Measurements from ENCODE around the gene DDI1. TPM values are rescaled to one million over a fixed set of nuclear protein-coding genes. Genes with fewer than 3 reads are reported as not detected.

Gene DDI1
- total RNA-seq, 3 donors from 2014 or later (not counting 1 experiment from before 2014, with no cell fraction given) = not detected

DNA sequence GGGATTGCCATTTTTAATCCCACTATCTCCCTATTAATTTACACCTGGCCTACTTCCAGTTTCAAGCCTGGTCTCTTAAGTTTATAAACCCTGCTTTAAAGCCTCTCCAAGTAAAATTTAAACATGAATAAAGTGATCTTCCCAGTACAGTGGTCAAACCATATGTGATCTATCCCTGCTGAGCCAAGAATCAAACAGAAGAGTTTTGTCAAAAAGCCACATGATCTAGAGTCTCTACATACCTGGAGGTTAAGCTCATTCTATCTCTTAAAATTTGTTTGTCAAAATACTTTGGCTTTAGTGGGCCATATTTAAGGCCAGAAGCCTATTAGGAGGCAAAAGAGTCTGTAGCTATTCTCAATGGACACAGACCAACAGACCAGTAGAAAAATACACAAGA, 42.9 kb upstream of the DDI1 start:
- Mint-ChIP-seq H3K27ac (no peak overlapping the region), H3K4me3 (no peak overlapping the region), H3K9me3 (no peaks in the 10 kb centered on the region), H3K4me1 (no peaks in the 10 kb centered on the region), H3K27me3 (ENCODE audit: low read depth in 2 of 2) (no peaks in the 10 kb centered on the region), H3K36me3 (no peaks in the 10 kb centered on the region)
- no peak overlapping the region for H3K4me3 ChIP-seq (ENCODE audit: low read length)
- ATAC-seq (no peak), DNase-seq (no peak)
- no peak overlapping the region for H3K27ac ChIP-seq (ENCODE audit: low read length)
- intact Hi-C loops (cut with micrococcal nuclease) = no loop called here
- TF ChIP-seq, protein P1, sequence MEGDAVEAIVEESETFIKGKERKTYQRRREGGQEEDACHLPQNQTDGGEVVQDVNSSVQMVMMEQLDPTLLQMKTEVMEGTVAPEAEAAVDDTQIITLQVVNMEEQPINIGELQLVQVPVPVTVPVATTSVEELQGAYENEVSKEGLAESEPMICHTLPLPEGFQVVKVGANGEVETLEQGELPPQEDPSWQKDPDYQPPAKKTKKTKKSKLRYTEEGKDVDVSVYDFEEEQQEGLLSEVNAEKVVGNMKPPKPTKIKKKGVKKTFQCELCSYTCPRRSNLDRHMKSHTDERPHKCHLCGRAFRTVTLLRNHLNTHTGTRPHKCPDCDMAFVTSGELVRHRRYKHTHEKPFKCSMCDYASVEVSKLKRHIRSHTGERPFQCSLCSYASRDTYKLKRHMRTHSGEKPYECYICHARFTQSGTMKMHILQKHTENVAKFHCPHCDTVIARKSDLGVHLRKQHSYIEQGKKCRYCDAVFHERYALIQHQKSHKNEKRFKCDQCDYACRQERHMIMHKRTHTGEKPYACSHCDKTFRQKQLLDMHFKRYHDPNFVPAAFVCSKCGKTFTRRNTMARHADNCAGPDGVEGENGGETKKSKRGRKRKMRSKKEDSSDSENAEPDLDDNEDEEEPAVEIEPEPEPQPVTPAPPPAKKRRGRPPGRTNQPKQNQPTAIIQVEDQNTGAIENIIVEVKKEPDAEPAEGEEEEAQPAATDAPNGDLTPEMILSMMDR (IDR thresholded peaks at IDR 0.05) = no peak
- no peaks in the 10 kb centered on the region for H3K4me1 ChIP-seq (ENCODE audit: control insufficient read depth, insufficient read depth, low read length)
- H3K9me3 ChIP-seq (ENCODE audit: control insufficient read depth, insufficient read depth, low read length) = no peaks in the 10 kb centered on the region
- no peaks in the 10 kb centered on the region for H3K27me3 ChIP-seq (ENCODE audit: control insufficient read depth, insufficient read depth, low read length)
- peaks cover 11% of the 10 kb centered on the region for H3K36me3 ChIP-seq (ENCODE audit: control insufficient read depth, insufficient read depth, low read length)

DNA sequence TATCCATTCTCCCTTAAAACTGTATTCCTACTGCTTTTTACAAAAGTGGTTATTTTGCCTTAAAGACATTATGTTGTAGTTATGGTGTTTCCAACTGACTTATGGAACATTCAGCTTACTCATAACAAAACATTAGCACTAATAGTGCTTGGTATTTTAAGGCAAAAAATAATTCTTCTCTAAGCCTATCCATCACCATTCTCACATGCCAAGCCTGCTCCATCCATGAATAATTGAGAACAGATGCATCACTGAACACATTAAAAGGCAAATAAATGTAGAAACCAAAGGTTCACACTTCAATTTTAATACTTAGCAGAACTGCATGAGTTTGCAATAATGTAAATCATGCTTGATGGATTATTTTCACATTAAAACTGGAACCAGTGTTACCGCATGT, 42.3 kb upstream of the DDI1 start:
- Histone ChIP-seq H3K27me3 (ENCODE audit: control insufficient read depth, insufficient read depth, low read length) (no peaks in the 10 kb centered on the region), H3K4me1 (ENCODE audit: control insufficient read depth, insufficient read depth, low read length) (no peaks in the 10 kb centered on the region), H3K9me3 (ENCODE audit: control insufficient read depth, insufficient read depth, low read length) (no peaks in the 10 kb centered on the region), H3K27ac (ENCODE audit: low read length) (no peak overlapping the region), H3K4me3 (ENCODE audit: low read length) (no peak overlapping the region), H3K36me3 (ENCODE audit: control insufficient read depth, insufficient read depth, low read length) (peaks cover 11% of the 10 kb centered on the region)
- intact Hi-C loops (cut with micrococcal nuclease) = no loop called here
- DNase-seq (no peak), ATAC-seq (no peak)
- no peak overlapping the region for H3K4me3 Mint-ChIP-seq
- TF ChIP-seq, protein P1 (IDR thresholded peaks at IDR 0.05) = no peak
- no peaks in the 10 kb centered on the region for H3K27me3 Mint-ChIP-seq (ENCODE audit: low read depth in 2 of 2)
- no CpG with 5 or more reads among the region's 1 CpG for WGBS (ENCODE audit: insufficient coverage)
- H3K4me1 Mint-ChIP-seq = no peaks in the 10 kb centered on the region
- H3K9me3 Mint-ChIP-seq = no peaks in the 10 kb centered on the region
- no peaks in the 10 kb centered on the region for H3K36me3 Mint-ChIP-seq
- no peak overlapping the region for H3K27ac Mint-ChIP-seq

DNA sequence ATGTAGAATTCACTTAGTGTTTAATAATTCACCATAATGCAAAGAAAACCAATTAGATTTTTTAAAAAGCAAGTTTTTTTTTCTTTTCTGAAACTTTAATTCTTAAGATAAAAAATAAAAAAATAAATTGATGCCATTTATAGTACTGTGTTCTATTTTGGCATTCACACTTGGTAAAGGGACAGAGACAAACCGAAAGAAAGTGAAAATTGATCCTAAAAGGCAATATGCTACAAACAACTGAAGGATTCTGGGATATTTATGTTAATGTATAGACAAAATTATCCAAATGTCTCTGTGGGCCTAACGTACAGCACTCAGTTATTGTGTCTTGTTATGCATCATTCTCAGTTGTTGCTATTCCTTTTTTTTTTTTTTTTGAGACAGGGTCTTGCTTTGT, 41.9 kb upstream of the DDI1 start:
- H3K9me3 Mint-ChIP-seq = no peaks in the 10 kb centered on the region
- H3K4me1 ChIP-seq (ENCODE audit: control insufficient read depth, insufficient read depth, low read length) = no peaks in the 10 kb centered on the region
- H3K9me3 ChIP-seq (ENCODE audit: control insufficient read depth, insufficient read depth, low read length) = no peaks in the 10 kb centered on the region
- no peak overlapping the region for H3K27ac ChIP-seq (ENCODE audit: low read length)
- H3K27me3 ChIP-seq (ENCODE audit: control insufficient read depth, insufficient read depth, low read length) = no peaks in the 10 kb centered on the region
- H3K27me3 Mint-ChIP-seq (ENCODE audit: low read depth in 2 of 2) = no peaks in the 10 kb centered on the region
- no peak overlapping the region for H3K27ac Mint-ChIP-seq
- TF ChIP-seq, protein P1 (IDR thresholded peaks at IDR 0.05) = no peak
- H3K4me1 Mint-ChIP-seq = no peaks in the 10 kb centered on the region
- H3K36me3 ChIP-seq (ENCODE audit: control insufficient read depth, insufficient read depth, low read length) = peaks cover 11% of the 10 kb centered on the region
- no peak overlapping the region for H3K4me3 ChIP-seq (ENCODE audit: low read length)
- no peak for DNase-seq
- no peaks in the 10 kb centered on the region for H3K36me3 Mint-ChIP-seq
- H3K4me3 Mint-ChIP-seq = no peak overlapping the region
- 81% methylated on average over 2 of the region's 2 CpGs for WGBS (ENCODE audit: insufficient coverage)
- intact Hi-C loops (cut with micrococcal nuclease) = no loop called here
- ATAC-seq = no peak

DNA sequence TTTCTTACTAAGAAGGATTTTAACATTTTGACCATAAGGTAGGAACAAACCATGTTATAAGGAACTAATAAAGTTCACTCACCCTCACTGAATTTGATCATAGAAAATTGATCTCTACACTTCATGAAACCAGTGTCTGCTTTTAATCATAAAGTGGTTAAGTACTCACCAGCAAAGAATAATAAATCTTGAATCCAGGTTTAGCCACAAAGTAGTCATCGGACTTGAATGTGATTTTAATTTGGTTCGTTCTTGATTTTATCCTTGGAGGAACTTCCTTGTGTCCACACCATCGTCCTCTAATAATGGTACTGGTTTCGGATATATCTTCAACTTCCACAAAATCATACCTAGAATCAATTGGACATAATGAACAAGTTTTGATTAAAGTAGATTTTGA, 40.5 kb upstream of the DDI1 start:
- ATAC-seq (no peak), DNase-seq (no peak)
- TF ChIP-seq, protein P1 (IDR thresholded peaks at IDR 0.05) = no peak
- H3K27ac Mint-ChIP-seq = no peak overlapping the region
- Histone ChIP-seq H3K4me1 (ENCODE audit: control insufficient read depth, insufficient read depth, low read length) (no peaks in the 10 kb centered on the region), H3K27me3 (ENCODE audit: control insufficient read depth, insufficient read depth, low read length) (no peaks in the 10 kb centered on the region), H3K27ac (ENCODE audit: low read length) (no peak overlapping the region), H3K4me3 (ENCODE audit: low read length) (no peak overlapping the region), H3K36me3 (ENCODE audit: control insufficient read depth, insufficient read depth, low read length) (peaks cover 11% of the 10 kb centered on the region), H3K9me3 (ENCODE audit: control insufficient read depth, insufficient read depth, low read length) (no peaks in the 10 kb centered on the region)
- H3K4me3 Mint-ChIP-seq = no peak overlapping the region
- no peaks in the 10 kb centered on the region for H3K36me3 Mint-ChIP-seq
- WGBS (ENCODE audit: insufficient coverage) = 100% methylated on average over 2 of the region's 4 CpGs
- H3K4me1 Mint-ChIP-seq = peaks cover 0 to 8% of the 10 kb centered on the region in 2 donors
- H3K9me3 Mint-ChIP-seq = no peaks in the 10 kb centered on the region
- H3K27me3 Mint-ChIP-seq (ENCODE audit: low read depth in 2 of 2) = no peaks in the 10 kb centered on the region
- intact Hi-C loops (cut with micrococcal nuclease) = no loop called here
